A549 (cell line): ENCODE measurements around the gene RAD51B. TPM values are rescaled to one million over a fixed set of nuclear protein-coding genes. Genes with fewer than 3 reads are reported as not detected.

Experiments used
- ATAC-seq, 2 experiments: fragments of 200-7000 bp in 1 of 2; fragments of >200 bp in 1 of 2; cut with Nextera tagmentation in 1 of 2; cut with Tn5 transposase in 1 of 2; 3 replicates each; pipeline versions ENCODE4 v1.8.0 to v1.9.1; 2018 to 2020; ENCODE audit warnings: mild to moderate bottlenecking in 1 of 2, moderate library complexity in 1 of 2
- CTCF ChIA-PET: fragments of 300-600 bp; sonication (Branson Sonifier 250); formaldehyde crosslinking; extraction: SDS; loops from one replicate; lab custom pipeline; 2021; ENCODE audit warnings: antibody characterized with exemption, inconsistent platforms; lab: Yijun Ruan, JAX
- POLR2A ChIA-PET: fragments of 350-600 bp; formaldehyde crosslinking; extraction: SDS; loops from one replicate; lab custom pipeline; 2021; ENCODE audit warnings: antibody characterized with exemption, inconsistent platforms; lab: Yijun Ruan, JAX
- DNase-seq, 2 experiments: peaks; one replicate each; pipeline versions ENCODE4 v3.0.0 to v3.0.0-alpha.2; 2011 to 2016; ENCODE audit warnings: low read depth in 1 of 2, low spot score in 1 of 2
- FAIRE-seq: peaks from 2 replicates; lab custom pipeline; 2011; peaks lifted over from hg19 to GRCh38; lab: Jason Lieb, UNC
- H3K27ac ChIP-seq, 2 experiments: fragments of >200 bp; sonication (Bioruptor Twin); formaldehyde crosslinking; 3 replicates each; pipeline ENCODE4 v1.5.1; 2016 to 2017
- H3K4me1 ChIP-seq: fragments of >200 bp; sonication (Bioruptor Twin); formaldehyde crosslinking; 3 replicates; pipeline ENCODE4 v1.6.1; 2016
- H3K4me2 ChIP-seq: fragments of >200 bp; sonication (Bioruptor Twin); formaldehyde crosslinking; 3 replicates; pipeline ENCODE4 v1.6.1; 2016
- H3K4me3 ChIP-seq: fragments of >200 bp; sonication (Bioruptor Twin); formaldehyde crosslinking; 3 replicates; pipeline ENCODE4 v1.5.1; 2016
- H3K9me3 ChIP-seq: fragments of >200 bp; sonication (Bioruptor Twin); formaldehyde crosslinking; 3 replicates; pipeline ENCODE4 v1.6.1; 2016
- CBX8 ChIP-seq: fragments of 200-600 bp; sonication (generic); IDR thresholded peaks from 2 replicates; pipeline ENCODE4 v1.6.1; 2016
- CEBPB ChIP-seq, 2 experiments: fragments of >200 bp in 1 of 2; sonication (Bioruptor Twin) in 1 of 2; formaldehyde crosslinking in 1 of 2; IDR thresholded peaks; 2 replicates each; pipeline ENCODE4 v1.6.1; 2012 to 2016
- CHD4 ChIP-seq: fragments of 200-600 bp; sonication (generic); IDR thresholded peaks from 2 replicates; pipeline ENCODE4 v1.6.1; 2016; ENCODE audit warnings: antibody characterized with exemption, mild to moderate bottlenecking, borderline replicate concordance
- EHMT2 ChIP-seq: fragments of 200-600 bp; sonication (generic); IDR thresholded peaks from 2 replicates; pipeline ENCODE4 v1.6.1; 2016; ENCODE audit warnings: antibody characterized with exemption, low read depth, mild to moderate bottlenecking, moderate library complexity
- EP300 ChIP-seq, 2 experiments: fragments of >200 bp; sonication (Bioruptor Twin); formaldehyde crosslinking; IDR thresholded peaks; 2 replicates in 1 of 2; 3 replicates in 1 of 2; pipeline ENCODE4 v1.6.1; 2016 to 2017
- ESRRA ChIP-seq: fragments of 150-350 bp; IDR thresholded peaks from 2 replicates; pipeline ENCODE4 v1.6.1; 2014; ENCODE audit warnings: mild to moderate bottlenecking, low read length, borderline replicate concordance
- FOSB ChIP-seq: fragments of 250-450 bp; sonication (Bioruptor Pico); IDR thresholded peaks from 2 replicates; pipeline ENCODE4 v1.5.0; 2020; ENCODE audit warnings: mild to moderate bottlenecking, moderate library complexity
- FOXS1 ChIP-seq: fragments of 250-450 bp; sonication (Bioruptor Pico); IDR thresholded peaks from 2 replicates; pipeline ENCODE4 v1.5.0; 2020; ENCODE audit warnings: mild to moderate bottlenecking, moderate library complexity
- HOXB5 ChIP-seq: fragments of 250-450 bp; sonication (Bioruptor Pico); IDR thresholded peaks from 2 replicates; pipeline ENCODE4 v1.5.0; 2020; ENCODE audit warnings: mild to moderate bottlenecking, moderate library complexity
- JUN ChIP-seq, 2 experiments: fragments of >200 bp; sonication (Bioruptor Twin); formaldehyde crosslinking; IDR thresholded peaks; 2 replicates in 1 of 2; 3 replicates in 1 of 2; pipeline ENCODE4 v1.6.1; 2016 to 2017
- JUNB ChIP-seq: fragments of >200 bp; sonication (Bioruptor Twin); formaldehyde crosslinking; IDR thresholded peaks from 2 replicates; pipeline ENCODE4 v1.6.1; 2016
- NFE2L2 ChIP-seq: fragments of 150-350 bp; conservative IDR thresholded peaks from 2 replicates; pipeline ENCODE4 v1.6.1; 2014; ENCODE audit warnings: low read length
- NR3C1 ChIP-seq: fragments of >200 bp; sonication (Bioruptor Twin); formaldehyde crosslinking; IDR thresholded peaks from 3 replicates; pipeline ENCODE4 v1.6.1; 2017
- RCOR1 ChIP-seq: fragments of 150-350 bp; IDR thresholded peaks from 2 replicates; pipeline ENCODE4 v1.6.1; 2014; ENCODE audit warnings: antibody characterized with exemption, low read length, low read depth
- SMC3 ChIP-seq: fragments of >200 bp; sonication (Bioruptor Twin); formaldehyde crosslinking; IDR thresholded peaks from 3 replicates; pipeline ENCODE4 v1.6.1; 2018; ENCODE audit warnings: inconsistent platforms
- TP53 ChIP-seq: fragments of 250-450 bp; sonication (Bioruptor Pico); IDR thresholded peaks from 2 replicates; pipeline ENCODE4 v1.5.0; 2021; ENCODE audit warnings: mild to moderate bottlenecking, moderate library complexity
- ZNF302 ChIP-seq: fragments of 250-450 bp; sonication (Bioruptor Pico); IDR thresholded peaks from 2 replicates; pipeline ENCODE4 v1.9.0; 2021; ENCODE audit warnings: inconsistent platforms, mild to moderate bottlenecking, moderate library complexity
- ZSCAN20 ChIP-seq: fragments of 250-450 bp; sonication (Bioruptor Pico); IDR thresholded peaks from 2 replicates; pipeline ENCODE4 v1.8.0; 2022; ENCODE audit warnings: mild to moderate bottlenecking, moderate library complexity
- WGBS: methylation state at CpG from one replicate; pipeline ENCODE4 v1.1.6; 2017; ENCODE audit errors: missing lambda C conversion rate; 5-methylcytosine and 5-hydroxymethylcytosine counted together
- polyA plus RNA-seq, 4 experiments: library from polyadenylated mRNA; depleted of rRNA in 3 of 4; stranded (reverse); fragments of >200 nt; fragmentation: RNase III in 1 of 4; extraction: RNeasy Plus Mini Kit Qiagen cat#74134 plus additional on column Dnase treatment in 1 of 4; gene quantifications; 2 replicates in 3 of 4; 3 replicates in 1 of 4; pipeline ENCODE4 v1.2.3, GENCODE V29; 2011 to 2017
- TF ChIP-seq, protein P1 (sequence below): fragments of >200 bp; sonication (Bioruptor Twin); formaldehyde crosslinking; IDR thresholded peaks from 2 replicates; pipeline ENCODE4 v1.6.1; 2016
- TF ChIP-seq, protein P2 (sequence below): fragments of >200 bp; sonication (Bioruptor Twin); formaldehyde crosslinking; IDR thresholded peaks from 3 replicates; pipeline ENCODE4 v1.6.1; 2016
- TF ChIP-seq, protein P3 (sequence below): fragments of 450-650 bp; IDR thresholded peaks from 2 replicates; pipeline ENCODE4 v1.6.1; 2014; ENCODE audit warnings: antibody characterized with exemption
- TF ChIP-seq, protein P4 (sequence below): IDR thresholded peaks from 2 replicates; pipeline ENCODE4 v1.6.1; 2012; ENCODE audit warnings: low read depth, borderline replicate concordance
- TF ChIP-seq, protein P5 (sequence below): IDR thresholded peaks from 2 replicates; pipeline ENCODE4 v1.6.1; 2012
- TF ChIP-seq, protein P6 (sequence below): IDR thresholded peaks from 2 replicates; pipeline ENCODE4 v1.6.1; 2012

RAD51B gene
- polyA plus RNA-seq, 2 of the 4 experiments (the other 2 are of a cell fraction) = 7.2 to 10.8 TPM

DNA sequence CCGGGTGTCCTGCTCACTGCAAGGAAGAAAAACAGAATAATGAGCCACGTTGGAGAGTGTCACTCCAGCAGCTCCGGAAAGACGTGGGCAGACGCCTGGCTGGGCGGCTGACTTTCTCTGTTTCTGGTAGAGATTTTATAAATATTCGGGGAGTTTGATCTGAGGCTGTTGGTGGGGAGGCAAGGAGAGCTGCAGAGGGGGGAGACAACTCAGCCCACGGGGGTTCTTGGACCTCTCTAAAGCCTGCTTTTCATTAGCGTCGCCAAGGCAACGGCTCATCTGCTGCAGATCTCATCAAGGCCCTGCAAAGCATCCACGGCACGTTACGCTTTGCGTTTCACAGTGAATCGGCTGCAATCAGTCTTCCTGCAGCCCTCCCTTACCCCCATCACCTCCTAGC lies 766.1 kb downstream of the RAD51B start (continued):
- TF ChIP-seq, protein P1, sequence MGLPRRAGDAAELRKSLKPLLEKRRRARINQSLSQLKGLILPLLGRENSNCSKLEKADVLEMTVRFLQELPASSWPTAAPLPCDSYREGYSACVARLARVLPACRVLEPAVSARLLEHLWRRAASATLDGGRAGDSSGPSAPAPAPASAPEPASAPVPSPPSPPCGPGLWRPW = no peak

DNA sequence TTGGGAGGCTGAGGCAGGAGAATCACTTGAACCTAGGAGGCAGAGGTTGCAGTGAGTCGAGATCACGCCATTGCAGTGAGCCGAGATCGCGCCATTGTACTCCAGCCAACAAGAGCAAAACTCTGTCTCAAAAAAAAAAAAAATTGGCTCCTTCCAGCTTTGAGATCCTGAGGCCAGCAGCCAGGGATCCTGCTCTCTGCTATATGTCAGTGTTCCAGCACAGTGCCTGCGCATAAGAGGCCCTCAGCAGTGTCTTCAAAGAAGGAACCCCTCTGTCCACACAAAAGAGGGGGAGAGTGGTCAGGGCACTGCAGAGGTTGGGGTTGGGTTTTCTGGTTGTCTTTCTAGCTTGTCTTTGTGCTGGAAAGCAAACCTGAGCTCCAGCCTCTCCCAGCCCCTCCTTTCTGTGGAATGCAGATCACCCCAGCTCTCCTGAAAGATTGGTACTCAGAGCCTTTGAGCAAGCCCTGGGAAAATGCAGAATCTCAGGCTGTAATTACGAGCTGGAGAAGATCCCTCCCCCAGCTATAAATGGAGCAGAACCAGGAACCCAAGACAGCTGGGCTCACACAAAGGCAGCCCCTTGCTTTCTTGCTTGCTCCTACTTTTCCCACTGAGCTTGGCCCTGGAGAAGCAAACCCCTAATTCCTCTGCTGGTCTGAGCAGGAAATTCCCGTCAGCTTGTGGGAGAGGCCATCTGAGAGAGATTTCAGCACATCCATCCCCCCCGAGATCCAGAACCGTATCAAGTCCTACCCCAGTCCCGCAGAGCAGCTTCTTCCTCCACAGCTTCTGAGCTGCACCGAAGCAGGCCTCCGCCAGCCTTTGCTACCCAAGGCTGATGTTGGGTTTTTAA lies 767.5 kb downstream of the RAD51B start:
- no peak for TF ChIP-seq ZNF302
- no peak for TF ChIP-seq CEBPB (IDR thresholded peaks at IDR 0.05)
- no peak for TF ChIP-seq EHMT2
- no peak for TF ChIP-seq CHD4
- TF ChIP-seq, protein P1 = no peak
- TF ChIP-seq, protein P2, sequence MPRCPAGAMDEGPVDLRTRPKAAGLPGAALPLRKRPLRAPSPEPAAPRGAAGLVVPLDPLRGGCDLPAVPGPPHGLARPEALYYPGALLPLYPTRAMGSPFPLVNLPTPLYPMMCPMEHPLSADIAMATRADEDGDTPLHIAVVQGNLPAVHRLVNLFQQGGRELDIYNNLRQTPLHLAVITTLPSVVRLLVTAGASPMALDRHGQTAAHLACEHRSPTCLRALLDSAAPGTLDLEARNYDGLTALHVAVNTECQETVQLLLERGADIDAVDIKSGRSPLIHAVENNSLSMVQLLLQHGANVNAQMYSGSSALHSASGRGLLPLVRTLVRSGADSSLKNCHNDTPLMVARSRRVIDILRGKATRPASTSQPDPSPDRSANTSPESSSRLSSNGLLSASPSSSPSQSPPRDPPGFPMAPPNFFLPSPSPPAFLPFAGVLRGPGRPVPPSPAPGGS = no peak
- TF ChIP-seq, protein P3, sequence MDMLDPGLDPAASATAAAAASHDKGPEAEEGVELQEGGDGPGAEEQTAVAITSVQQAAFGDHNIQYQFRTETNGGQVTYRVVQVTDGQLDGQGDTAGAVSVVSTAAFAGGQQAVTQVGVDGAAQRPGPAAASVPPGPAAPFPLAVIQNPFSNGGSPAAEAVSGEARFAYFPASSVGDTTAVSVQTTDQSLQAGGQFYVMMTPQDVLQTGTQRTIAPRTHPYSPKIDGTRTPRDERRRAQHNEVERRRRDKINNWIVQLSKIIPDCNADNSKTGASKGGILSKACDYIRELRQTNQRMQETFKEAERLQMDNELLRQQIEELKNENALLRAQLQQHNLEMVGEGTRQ = no peak
- no peak for TF ChIP-seq RCOR1
- TF ChIP-seq NFE2L2 = no peak
- TF ChIP-seq FOSB (CRISPR knock-in tag) = no peak
- TF ChIP-seq, protein P4, sequence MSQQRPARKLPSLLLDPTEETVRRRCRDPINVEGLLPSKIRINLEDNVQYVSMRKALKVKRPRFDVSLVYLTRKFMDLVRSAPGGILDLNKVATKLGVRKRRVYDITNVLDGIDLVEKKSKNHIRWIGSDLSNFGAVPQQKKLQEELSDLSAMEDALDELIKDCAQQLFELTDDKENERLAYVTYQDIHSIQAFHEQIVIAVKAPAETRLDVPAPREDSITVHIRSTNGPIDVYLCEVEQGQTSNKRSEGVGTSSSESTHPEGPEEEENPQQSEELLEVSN = no peak
- TF ChIP-seq ZSCAN20 (CRISPR knock-in tag) = no peak
- TF ChIP-seq, all 56 proteins: peak for 0
- no peak overlapping the region for H3K4me3 ChIP-seq
- 90% methylated on average over 13 of the region's 13 CpGs for WGBS
- DNase-seq (no peak), ATAC-seq (peak in 1 of 2 experiments; percentile 61; a peak in 3 of 6 replicates), FAIRE-seq (no peak)
- H3K4me2 ChIP-seq = peak overlapping the region; percentile 45; the same call in 2 of the 3 replicates
- H3K4me1 ChIP-seq = peaks cover 11% of the 10 kb centered on the region
- CTCF ChIA-PET = interaction anchor here (0.8 to 1.9 kb wide), 6 partner anchors 8 to 230 kb away, joined by 3 to 5 read pairs (median 3); no protein-coding TSS in a partner anchor
- POLR2A ChIA-PET = no interaction called here
- H3K27ac ChIP-seq = peak overlapping the region; percentile 69 to 75
- no peaks in the 10 kb centered on the region for H3K9me3 ChIP-seq

DNA sequence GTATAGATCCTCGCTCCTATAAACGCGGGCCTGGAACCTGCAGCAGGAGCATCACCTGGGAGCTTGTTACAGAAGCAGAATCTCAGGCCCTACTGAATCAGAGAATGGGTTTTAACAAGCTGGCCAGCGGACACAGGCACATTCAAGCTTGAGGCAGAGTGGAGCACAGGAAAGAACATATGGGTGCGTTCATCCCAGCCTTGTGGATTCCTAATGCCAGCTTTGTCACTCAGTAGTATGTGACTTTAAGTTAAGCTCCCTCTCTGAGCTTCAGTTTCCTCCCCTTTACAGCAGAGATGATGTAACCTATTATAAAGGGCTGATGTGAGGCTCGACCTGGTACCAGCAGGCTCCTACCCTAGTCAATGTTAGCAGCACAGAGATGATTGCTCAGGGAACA lies 768.4 kb downstream of the RAD51B start:
- no peak overlapping the region for H3K4me3 ChIP-seq
- FAIRE-seq = no peak
- ATAC-seq = no peak
- POLR2A ChIA-PET = no interaction called here
- H3K27ac ChIP-seq = peak overlapping the region; percentile 69 to 75; a peak in 5 of 6 replicates
- H3K4me2 ChIP-seq = no peak overlapping the region
- H3K4me1 ChIP-seq = peaks cover 11% of the 10 kb centered on the region
- no peak for TF ChIP-seq NR3C1
- TF ChIP-seq, protein P5, sequence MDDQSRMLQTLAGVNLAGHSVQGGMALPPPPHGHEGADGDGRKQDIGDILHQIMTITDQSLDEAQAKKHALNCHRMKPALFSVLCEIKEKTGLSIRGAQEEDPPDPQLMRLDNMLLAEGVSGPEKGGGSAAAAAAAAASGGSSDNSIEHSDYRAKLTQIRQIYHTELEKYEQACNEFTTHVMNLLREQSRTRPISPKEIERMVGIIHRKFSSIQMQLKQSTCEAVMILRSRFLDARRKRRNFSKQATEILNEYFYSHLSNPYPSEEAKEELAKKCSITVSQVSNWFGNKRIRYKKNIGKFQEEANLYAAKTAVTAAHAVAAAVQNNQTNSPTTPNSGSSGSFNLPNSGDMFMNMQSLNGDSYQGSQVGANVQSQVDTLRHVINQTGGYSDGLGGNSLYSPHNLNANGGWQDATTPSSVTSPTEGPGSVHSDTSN = no peak
- TF ChIP-seq SMC3 = no peak
- no peak for TF ChIP-seq HOXB5 (CRISPR knock-in tag)
- TF ChIP-seq TP53 (CRISPR knock-in tag) = no peak
- TF ChIP-seq JUN (IDR thresholded peaks at IDR 0.05) = no peak
- no peak for TF ChIP-seq CBX8
- no peak for TF ChIP-seq ZSCAN20 (CRISPR knock-in tag)
- no peak for TF ChIP-seq ESRRA
- no peak for TF ChIP-seq EP300 (IDR thresholded peaks at IDR 0.05)
- TF ChIP-seq, protein P6, sequence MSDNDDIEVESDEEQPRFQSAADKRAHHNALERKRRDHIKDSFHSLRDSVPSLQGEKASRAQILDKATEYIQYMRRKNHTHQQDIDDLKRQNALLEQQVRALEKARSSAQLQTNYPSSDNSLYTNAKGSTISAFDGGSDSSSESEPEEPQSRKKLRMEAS = no peak
- TF ChIP-seq FOXS1 = no peak
- no peak for TF ChIP-seq JUNB
- no peak for DNase-seq
- no peaks in the 10 kb centered on the region for H3K9me3 ChIP-seq
- 83% methylated on average over 6 of the region's 6 CpGs for WGBS
- CTCF ChIA-PET = interaction anchor here (0.8 to 2.0 kb wide), 5 partner anchors 9 to 654 kb away, joined by 3 to 8 read pairs (median 4); no protein-coding TSS in a partner anchor
